Kidney epithelial cell (primary cell): ENCODE data around the gene ZNF24. TPM values are rescaled to one million over a fixed set of nuclear protein-coding genes. Genes with fewer than 3 reads are reported as not detected.

Source experiments
- DNase-seq: peaks from one replicate; pipeline ENCODE4 v3.0.0-alpha.2; 2010; ENCODE audit warnings: low read depth
- H3K27me3 ChIP-seq: 2 replicates; pipeline ENCODE4 v1.6.0; 2011; ENCODE audit warnings: low read length; ENCODE audit not compliant: control insufficient read depth, insufficient read depth
- H3K36me3 ChIP-seq: 2 replicates; pipeline ENCODE4 v1.5.1; 2011; ENCODE audit warnings: low read length; ENCODE audit not compliant: control insufficient read depth, insufficient read depth
- H3K4me3 ChIP-seq: 2 replicates; pipeline ENCODE4 v1.5.1; 2011; ENCODE audit warnings: low read depth, mild to moderate bottlenecking, control low read depth, low read length
- CTCF ChIP-seq: IDR thresholded peaks from 2 replicates; pipeline ENCODE4 v1.5.1; 2011; ENCODE audit warnings: mild to moderate bottlenecking, moderate library complexity, low read length, control low read depth, inconsistent platforms; ENCODE audit not compliant: insufficient read depth, poor library complexity, severe bottlenecking
- total RNA-seq: library from RNA; depleted of rRNA; stranded (reverse); fragments of >200 nt; gene quantifications from 2 replicates; pipeline ENCODE4 v1.2.3, GENCODE V29; 2015

The ZNF24 gene
- 39.4 and 40.7 TPM in 2 replicates for total RNA-seq

DNA sequence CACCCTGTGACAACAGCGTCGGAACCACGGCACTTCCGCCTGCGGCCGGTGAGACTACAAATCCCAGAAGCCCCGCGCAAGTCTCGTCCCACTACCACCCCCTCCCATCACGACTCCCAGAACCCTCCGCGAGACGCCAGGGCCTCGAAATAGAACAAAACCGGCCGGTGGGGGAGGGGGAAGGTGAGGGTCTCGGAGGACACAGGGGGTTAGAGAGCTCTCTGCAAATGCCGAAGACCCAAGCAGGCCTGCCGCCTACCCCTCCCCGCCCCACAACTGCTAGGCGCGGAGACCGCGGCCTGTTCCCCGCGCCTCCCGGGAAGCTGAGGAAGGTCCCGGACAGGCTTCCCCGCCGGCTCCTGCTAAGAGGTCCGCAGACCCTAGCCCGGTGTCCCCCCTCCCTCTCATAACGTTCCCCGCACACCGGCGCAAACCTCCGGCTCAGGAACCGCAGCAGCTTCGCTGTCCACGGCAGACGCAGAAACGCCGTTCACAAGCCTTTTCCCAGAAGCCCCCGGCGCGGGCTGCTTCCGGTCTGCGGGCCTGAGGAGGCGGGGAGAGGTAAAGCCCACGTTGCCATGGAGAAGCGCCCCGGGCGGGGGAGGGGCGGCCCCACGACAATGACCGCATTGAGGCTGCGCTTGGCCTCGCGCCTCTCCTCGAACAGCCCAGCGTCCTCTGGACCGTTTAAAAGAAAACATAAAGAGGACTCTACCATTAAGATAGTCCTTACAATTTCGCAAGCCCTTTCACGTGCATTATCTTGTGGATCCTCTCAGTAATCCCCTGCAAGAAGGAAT is at the start of gene ZNF24:
Gene ZNF24 (minus strand): TSS at position 485 of the 800 bp plus-strand sequence. CDS start 3,770 bp downstream, outside the sequence.
- DNase-seq = peak; percentile 70
- H3K36me3 ChIP-seq = peaks cover 1% of the 10 kb centered on the region
- TF ChIP-seq CTCF = no peak
- no peaks in the 10 kb centered on the region for H3K27me3 ChIP-seq
- H3K4me3 ChIP-seq = peak within 1 kb of the TSS; percentile 96

DNA sequence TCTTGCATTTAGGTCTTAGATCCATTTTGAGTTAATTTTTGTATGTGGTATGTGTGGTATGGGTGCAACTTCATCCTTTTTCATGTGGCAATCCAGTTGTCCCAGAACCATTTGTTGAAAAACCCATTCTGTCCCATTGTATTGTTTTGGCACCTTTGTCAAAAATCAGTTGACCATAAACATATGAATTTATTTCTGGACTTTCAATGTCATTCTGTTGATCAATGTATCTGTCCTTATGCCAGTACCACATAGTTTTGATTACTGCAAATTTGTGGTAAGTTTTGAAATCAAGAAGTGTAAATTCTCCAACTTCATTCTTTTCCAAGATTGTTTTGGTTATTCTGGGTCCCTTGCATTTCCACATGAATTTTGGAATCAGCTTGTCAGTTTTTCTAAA is 49.5 kb upstream of the ZNF24 start:
- Histone ChIP-seq H3K36me3 (no peaks in the 10 kb centered on the region), H3K4me3 (no peak overlapping the region), H3K27me3 (no peaks in the 10 kb centered on the region)
- DNase-seq = no peak
- TF ChIP-seq CTCF = no peak

GRCh38 chr18:35392375-35392774 is 48.2 kb upstream of the ZNF24 start:
- H3K4me3 ChIP-seq = no peak overlapping the region
- no peak for DNase-seq
- no peak for TF ChIP-seq CTCF
- no peaks in the 10 kb centered on the region for H3K27me3 ChIP-seq
- H3K36me3 ChIP-seq = no peaks in the 10 kb centered on the region

DNA sequence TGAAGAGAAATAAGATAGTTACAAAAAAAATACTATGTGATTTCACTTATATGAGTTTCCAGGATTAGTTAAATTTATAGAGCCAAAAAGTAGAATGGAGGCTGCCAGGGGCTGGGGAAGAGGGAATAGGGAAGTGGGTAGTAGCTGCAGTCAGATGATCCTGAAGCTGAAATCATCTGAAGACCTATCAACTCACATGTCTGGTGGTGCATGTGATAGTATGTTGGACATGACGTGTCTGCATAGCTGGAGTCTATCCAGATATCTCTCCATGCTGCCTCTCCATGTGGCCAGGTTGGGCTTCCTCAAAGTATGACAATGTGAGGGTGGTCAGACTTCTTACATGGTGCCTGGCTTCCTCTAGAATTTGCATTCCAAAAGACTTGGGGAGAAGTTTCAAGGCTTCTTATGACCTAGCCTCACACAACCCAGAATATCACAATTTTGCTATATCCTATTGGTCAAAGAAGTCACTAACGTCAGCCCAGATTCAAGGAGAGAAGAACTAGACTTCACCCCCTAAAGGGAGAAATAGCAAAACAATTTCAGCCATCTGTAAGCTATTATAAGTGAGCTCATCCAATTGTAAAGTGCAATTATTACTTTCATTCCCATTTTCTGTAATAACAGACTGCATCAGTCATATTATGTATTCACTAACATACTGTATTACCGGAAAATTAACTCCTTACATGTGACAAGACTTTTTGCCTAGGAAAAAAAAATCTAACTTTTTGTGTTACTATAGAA is 46.9 kb upstream of the ZNF24 start:
- no peak for DNase-seq
- no peak for TF ChIP-seq CTCF
- Histone ChIP-seq H3K36me3 (no peaks in the 10 kb centered on the region), H3K4me3 (no peak overlapping the region), H3K27me3 (no peaks in the 10 kb centered on the region)

- no peak for DNase-seq
Measured at GRCh38 chr18:35389095-35389618, 44.9 kb upstream of the ZNF24 start.

More at GRCh38 chr18:35389095-35389618, 44.9 kb upstream of the ZNF24 start:
- Histone ChIP-seq H3K4me3 (no peak overlapping the region), H3K36me3 (no peaks in the 10 kb centered on the region), H3K27me3 (no peaks in the 10 kb centered on the region)
- no peak for TF ChIP-seq CTCF
